ENCODE data around the gene CCDC142.
A peak's percentile ranks its signal among the peaks of the same experiment; 100 is the strongest.
"Not testable (repeated sequence)": the region's sequence is repeated elsewhere in the genome, so short reads cannot be mapped to it uniquely, and the experiment has no call there.

The CCDC142 gene

DNA sequence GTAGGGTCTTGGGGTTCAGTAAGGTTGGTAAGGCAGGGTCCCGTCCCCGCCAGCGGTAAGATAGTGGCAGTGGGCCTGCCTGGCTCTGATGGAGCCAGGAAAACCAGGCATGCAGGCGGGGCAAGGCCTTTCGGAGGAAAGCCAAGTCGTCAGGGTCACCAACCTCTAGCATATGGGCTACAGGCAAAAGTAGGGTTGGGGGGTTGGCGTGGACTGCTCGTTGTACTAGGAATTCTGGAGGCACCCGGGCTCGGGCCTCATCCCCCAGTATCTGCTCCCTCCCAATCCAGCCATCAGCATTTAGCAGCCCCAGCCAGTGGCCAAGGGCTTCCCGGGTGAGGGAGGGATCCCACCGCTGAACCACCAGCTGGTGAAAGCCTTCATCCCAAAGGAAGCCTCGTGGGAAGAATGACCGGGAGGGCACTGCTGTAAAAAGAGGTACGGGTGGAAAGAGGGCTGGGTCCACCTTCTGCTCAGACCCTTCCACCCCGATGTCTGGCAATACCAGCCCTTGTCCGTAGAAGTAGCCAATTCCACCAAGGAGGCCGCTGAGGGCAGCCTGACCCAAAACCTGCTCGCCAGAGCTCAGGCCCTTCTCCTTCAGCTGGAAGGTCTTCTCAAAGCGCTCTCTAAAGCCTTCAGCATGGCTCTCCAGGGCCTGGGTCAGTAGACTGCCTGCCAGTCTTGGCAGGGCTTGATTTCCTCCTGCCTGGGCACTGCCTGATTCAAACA lies 20.6 kb downstream of the CCDC142 start:
- no peak for DNase-seq

DNA sequence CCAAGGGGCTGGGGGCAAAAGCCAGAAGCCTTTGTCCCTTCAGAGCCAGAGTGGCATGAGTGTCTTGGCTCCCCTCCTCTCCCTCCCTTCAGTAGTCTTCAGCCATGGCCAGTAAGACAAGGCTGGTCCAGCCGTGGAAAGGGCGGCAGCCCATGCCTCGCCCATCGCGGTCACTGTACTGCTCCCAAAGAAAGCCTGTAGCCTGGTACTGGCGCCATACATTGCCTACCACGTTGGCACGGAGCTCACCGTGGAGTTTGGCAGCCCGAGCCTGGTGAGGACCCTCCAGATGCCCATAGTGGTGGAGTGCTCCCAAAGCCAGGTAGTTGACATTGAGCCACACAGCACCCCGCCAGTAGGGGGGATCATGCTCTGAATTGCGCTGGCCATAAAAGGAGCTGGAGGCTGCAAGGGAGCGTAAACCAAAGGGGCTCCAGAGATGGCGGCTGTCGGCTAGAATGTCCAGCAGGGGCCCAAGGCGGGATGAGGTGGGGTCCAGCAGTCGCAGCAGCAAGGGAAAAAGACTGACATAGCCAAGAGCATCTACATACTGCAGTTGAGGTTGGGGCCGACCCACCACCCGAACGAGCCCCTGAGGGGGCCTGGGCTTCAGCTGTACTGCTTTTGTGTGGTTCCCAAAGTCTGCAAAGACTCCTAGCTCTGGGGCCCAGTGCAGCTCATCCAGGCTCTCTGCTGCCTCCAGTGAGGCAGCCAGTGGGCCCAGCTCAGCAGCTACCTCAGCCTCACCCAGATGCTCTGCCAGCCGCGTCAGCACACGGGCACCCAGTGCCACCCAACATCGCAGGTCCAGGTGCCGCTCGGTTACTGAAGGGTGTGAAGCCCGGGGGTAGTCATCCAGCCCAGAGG lies 21.4 kb downstream of the CCDC142 start:
- no peak for DNase-seq

DNA sequence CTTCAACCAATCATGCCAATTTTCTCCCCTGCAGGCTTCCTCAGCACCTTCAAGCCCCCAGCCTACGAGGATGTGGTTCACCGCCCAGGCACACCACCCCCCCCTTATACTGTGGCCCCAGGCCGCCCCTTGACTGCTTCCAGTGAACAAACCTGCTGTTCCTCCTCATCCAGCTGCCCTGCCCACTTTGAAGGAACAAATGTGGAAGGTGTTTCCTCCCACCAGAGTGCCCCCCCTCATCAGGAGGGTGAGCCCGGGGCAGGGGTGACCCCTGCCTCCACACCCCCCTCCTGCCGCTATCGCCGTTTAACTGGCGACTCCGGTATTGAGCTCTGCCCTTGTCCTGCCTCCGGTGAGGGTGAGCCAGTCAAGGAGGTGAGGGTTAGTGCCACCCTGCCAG lies 22.6 kb downstream of the CCDC142 start:
- not testable (repeated sequence) for DNase-seq

DNA sequence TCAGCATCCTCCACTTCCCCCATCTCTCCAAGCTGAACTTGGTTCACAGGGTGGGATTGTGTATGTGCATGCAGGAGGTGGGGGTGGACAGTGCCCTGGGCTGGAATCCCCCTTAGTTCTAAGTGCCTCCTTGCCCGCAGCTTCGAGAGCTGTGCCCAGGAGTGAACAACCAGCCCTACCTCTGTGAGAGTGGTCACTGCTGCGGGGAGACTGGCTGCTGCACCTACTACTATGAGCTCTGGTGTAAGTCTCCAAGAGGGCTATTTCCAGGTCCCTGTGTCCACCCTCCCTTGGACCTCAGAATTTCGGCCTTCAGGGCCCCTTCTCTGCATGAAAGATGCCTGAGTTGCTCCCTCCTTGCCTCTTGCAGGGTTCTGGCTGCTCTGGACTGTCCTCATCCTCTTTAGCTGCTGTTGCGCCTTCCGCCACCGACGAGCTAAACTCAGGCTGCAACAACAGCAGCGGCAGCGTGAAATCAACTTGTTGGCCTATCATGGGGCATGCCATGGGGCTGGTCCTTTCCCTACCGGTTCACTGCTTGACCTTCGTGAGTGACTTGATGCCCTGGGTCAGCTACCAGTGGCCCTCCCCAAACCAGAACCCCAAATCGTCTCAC lies 23.2 kb downstream of the CCDC142 start:
- DNase-seq, result not testable (repeated sequence)

DNA sequence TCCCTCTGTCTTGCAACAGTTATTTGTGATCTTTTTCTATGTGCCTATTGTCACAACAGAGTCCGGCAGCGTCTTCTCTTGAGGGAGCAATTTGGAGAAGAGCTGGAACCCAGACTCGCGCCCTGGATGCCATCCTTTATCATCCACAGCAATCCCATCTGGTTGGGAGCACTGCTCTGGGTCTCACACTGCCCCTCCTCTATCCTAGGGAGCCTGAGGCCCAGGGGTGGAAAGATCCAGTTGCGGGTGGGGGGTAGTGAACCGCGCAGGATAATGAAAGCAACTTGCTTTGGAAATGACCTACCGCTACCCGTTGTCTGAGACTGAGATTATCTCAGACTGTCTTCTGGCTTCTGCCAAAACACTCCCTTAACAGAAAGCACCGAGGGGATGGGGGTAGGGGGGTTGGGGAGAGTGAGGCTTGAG lies 23.8 kb downstream of the CCDC142 start:
- DNase-seq, result no peak

DNA sequence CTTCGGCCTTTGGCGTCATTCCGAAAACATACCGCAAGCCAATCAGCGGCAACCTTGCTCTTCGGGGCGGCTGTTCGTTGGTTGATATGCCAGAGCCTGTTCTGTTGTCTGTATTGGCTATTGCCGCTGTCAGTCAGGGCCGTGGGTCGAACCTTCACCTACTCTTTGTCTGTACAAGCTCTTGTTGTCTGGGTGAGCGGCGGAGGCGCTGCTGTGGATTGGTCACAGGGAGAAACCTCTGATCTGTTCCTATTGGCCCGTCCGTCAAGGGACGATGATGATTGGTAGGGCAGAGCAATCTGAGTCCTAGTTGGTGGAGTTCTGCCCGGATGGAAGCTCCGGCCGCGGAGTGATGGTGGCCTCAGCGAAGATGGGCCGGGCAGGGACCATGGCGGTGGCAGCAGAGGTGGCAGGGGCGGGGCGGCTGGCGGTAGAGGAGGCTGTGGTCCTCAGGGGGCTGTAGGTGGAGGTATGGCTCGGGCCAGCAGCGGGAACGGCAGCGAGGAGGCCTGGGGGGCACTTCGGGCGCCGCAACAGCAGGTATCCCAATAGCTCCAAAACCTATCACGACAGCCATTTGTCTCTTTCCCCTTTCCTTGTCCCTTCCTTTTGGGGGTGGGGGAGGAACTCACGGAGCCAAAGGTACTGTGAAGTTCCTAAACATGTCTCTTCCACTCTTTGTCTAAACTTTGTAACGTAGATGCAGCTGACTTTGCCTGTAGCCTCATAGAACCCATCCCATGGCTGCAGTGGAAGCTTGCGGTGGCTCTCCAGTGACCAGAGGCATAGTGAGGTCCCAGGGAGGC lies 24.5 kb downstream of the CCDC142 start, which contains the start of gene WBP1:
TSS of gene WBP1 (plus strand) at position 307 of the 806 bp plus-strand sequence. CDS start at position 472, 165 bp downstream.
- peak; percentile 97 for DNase-seq

DNA sequence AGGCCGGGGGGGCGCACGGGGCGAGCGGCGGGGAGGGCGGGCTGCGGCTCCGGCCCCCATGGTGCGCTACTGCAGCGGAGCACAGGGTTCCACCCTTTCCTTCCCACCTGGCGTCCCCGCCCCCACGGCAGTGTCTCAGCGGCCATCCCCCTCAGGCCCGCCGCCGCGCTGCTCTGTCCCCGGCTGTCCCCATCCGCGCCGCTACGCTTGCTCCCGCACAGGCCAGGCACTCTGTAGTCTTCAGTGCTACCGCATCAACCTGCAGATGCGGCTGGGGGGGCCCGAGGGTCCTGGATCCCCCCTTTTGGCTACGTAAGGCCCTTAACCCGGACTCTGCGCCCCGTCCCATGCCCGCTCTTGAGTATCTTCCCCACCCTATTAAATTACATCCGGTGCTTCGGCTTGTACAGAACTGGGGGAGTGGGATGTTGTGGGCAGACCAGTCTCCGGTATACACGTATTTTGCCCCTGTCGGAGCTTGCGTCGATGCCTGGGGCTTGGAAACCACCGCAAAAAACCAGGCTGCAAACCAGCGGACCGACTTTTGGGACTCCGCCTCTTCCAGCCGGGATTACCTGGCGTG lies 25.2 kb downstream of the CCDC142 start:
- peak; percentile 87 for DNase-seq

DNA sequence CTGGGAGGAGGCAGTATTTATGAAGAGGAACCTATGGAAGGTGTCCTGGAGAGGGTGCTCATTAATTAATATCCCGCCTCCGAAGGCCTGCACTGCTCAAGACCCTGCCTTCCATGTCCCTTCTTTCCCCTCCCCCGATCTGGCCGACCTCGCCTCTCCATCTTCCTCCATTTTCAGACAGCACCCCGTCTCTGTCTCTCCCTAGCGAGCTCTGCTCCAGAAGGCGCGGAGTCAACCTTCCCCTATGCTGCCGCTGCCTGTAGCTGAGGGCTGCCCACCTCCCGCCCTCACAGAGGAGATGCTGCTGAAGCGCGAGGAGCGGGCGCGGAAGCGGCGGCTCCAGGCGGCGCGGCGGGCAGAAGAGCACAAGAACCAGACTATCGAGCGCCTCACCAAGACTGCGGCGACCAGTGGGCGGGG lies 25.7 kb downstream of the CCDC142 start:
- no peak for DNase-seq

DNA sequence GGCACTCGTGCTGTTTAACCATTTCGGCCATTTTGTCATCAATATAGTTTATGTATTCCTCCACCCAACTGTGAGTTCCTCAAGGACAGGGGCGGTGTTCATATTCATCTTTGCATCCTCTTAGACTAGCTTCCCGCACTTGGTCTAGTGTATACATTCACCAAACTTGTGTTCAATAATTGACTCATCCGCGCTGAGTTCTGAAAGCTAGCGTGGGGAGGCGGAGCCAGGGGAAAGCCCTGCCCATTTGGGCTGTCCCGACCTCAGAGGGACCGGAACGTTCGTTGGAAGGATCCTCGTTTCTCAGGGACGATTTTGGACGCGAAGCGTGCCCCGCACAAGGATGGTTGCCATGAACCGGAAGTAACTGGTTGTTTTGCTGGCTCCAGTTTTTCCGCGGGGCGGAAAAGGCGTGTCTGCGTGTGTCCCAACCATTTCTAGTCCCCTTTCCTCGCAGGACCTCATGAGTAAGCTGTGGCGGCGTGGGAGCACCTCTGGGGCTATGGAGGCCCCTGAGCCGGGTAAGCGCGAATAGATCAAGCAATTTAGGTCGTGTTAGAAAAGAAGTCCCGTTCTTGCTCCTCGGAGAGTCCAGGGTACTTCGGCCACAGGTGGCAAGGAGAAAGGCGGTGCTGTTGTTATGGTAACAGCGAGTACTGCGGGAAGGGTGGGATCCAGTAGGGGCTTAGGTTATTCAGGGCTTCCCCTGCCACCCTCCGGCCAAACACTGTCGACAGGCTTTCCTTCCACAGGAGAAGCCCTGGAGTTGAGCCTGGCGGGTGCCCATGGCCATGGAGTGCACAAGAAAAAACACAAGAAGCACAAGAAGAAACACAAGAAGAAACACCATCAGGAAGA lies 27.9 kb downstream of the CCDC142 start, which contains the start of gene INO80B:
TSS of gene INO80B (plus strand) at position 434 of the 858 bp plus-strand sequence. CDS start at position 464, 30 bp downstream.
- peak; percentile 97 for DNase-seq

DNA sequence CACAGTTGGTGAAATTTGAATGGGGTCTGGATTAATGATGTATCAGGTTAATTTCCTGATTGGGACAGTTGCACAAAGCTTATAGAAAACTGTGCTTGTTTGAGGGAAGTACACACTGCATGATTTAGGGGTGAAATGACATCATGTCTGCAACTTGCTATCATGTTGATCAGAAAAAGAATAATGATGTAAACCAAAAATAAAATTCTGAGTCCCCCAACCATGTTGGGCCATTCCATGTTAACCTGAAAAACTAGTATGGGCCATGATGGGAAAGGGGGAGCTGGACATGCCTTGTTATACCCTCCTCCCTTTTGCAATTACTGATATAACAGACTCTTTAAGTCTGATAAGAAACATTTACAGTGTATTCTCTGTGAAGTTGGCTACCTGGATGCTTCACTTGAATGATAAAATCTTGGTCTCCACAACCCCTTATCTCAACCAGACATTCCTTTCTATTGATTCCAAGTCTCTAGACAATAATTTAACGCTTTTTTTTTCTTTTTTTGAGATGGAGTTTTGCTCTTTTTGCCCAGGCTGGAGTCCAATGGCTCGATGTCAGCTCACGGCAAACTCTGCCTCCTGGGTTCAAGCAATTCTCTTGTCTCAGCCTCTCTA lies 32.1 kb downstream of the CCDC142 start:
- no peak for DNase-seq

DNA sequence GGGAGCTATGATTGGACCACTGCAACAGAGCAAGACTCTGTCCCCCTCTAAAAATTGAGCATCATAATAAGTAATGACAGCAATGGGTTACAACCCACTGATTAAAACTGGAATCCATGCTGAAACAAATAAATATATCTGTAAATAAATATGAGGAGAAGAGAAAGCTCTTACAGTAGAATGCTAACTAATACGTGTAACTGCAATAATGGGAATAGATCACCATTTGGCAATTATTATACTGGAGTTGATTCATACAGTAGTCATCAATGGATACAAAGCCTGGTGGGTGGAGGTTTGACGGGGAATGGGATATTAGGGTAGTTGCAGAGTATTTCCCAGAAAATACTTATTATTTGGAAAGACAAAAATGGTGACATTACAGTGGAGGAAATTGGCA lies 34.0 kb downstream of the CCDC142 start:
- no peak for DNase-seq

DNA sequence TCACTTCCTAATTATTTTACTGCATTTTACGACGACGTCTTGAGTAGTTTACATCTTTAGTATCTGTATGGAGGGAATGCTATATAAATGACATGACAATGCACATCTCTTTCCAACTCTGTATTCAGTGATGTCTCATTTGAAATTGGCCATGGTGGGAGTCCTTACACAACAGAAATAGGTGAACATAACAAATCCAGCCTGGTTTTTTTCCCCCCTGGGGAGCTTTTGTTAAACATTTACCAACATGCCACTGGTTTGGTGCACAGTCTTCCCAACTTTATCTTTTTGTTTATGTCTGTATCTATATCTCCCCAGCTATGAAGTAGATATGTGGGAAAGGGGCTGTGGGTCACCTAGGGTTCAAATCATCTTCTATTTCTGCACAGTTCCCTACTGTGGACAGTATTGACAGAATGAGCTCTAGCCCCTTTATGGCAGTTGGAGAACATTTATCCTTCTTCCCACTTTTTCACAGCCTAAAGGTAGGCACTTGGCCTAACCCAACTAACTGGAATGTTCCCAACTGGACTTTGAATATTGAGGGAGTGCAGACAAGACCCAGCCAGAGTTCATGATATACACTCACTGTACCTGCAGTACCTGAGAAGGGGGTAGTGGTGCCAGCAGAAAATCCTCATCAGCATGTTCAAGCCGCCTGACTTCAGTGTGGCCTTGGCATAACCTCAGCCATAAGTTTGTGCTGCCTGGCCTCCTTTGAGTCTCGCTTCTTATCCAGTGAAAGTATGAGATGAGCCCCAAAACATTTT lies 35.4 kb downstream of the CCDC142 start:
- no peak for DNase-seq

DNA sequence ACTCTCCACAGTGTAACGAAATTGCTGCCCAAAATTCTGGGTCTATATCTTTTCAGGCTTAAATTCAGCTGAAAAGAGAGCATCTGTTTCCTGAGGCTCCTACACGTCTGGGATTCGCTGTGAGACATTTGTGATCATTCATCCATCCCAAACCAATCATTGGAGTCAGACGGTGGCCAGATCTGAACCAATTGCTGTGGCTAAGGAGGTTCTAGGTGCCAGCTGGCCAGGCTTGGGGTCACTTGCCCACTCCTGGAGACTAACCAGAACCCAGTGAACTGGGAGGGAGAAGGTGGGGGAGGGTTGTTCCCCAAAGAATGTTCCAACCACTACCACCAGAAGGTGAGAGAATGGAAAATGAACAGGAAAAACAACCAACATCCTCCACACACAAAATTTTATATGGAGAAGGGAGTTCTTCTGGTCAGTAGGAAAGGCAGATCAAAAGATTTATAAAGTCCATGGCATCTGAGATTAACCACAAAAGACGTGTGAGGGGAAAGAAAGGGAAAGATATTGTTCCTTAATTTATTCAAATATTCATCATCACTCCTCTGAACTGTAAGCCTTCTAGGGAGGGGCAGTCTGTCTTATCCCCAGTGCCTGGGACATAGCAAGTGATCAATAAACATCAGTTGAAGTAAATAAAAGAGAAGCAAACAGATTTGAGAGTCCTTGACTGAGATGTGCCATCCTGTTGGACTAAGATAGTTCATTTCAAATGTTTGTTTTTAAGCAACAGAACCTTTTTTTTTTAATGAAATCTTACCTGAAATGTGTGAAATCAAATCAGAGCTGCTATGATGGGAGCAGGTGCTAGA lies 38.1 kb downstream of the CCDC142 start:
- DNase-seq, result no peak

DNA sequence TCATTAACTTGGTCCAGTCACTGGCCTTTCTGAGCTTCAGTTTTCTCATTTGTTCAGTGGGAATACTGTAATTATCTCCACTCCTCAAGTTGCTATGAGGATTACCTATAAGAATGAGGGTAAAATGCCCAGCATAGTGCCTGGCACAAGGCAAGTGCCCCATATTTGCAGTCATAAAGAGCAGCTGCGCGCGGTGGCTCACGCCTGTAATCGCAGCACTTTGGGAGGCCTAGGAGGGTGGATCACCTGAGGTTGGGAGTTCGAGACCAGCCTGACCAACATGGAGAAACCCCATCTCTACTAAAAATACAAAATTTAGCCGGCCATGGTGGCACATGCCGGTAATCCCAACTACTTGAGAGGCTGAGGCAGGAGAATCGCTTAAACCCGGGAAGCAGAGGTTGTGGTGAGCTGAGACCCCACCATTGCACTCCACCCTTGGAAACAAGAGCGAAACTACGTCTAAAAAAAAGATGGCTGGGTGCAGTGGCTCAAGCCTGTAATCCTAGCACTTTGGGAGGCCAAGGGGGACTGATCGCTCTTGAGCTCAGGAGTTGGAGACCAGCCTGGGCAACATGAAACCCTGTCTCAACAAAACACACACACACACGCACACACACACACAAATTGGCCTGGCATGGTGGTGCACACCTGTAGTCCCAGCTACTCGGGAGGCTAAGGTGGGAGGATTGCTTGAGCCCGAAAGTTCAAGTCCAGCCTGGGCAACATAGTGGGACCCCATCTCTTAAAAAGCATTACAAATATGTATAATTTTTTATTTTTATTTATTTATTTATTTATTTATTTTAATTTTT lies 40.1 kb downstream of the CCDC142 start:
- not testable (repeated sequence) for DNase-seq

DNA sequence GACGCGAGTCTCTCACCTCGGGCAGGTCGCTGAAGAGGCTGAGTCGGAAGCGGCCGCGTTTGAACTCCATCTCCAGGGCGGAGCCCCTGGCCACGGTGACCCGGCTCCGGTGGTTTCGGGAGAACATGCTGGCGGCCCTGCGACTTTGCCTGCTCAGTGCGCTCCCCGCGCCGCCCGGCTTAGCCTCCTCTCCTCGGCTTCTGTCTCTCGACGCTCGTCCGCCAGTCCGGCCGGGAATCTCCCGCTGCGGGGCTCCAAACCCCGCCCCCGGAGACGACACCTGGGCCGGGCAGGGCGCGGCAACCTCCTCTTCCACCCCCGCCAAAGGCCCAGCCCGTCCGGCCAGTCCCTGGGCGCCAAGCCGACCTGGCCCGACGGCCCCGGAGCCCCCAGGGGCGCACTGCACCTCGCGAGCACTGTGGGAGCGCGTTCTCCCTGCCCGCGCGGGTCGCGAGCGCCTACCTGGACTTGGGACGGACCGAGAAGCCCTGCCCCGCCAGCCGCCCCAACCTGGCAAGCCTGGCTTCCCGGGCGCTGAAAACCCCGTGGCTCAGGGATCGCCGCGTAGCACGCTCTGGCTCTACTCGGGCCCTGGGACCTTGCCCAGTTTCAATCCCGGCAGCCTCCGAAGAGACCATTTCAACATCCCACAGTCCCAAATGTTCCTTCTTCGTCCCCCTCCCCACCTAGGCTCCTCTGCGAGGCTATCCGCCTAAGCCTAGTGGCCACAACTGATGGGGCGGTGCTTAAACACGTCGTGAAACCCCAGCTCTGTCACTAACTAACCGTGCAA lies 40.9 kb downstream of the CCDC142 start, which contains the start of gene RTKN:
TSS of gene RTKN (minus strand) at position 248 of the 793 bp plus-strand sequence. CDS start at position 127, 121 bp downstream.
- no peak for DNase-seq

DNA sequence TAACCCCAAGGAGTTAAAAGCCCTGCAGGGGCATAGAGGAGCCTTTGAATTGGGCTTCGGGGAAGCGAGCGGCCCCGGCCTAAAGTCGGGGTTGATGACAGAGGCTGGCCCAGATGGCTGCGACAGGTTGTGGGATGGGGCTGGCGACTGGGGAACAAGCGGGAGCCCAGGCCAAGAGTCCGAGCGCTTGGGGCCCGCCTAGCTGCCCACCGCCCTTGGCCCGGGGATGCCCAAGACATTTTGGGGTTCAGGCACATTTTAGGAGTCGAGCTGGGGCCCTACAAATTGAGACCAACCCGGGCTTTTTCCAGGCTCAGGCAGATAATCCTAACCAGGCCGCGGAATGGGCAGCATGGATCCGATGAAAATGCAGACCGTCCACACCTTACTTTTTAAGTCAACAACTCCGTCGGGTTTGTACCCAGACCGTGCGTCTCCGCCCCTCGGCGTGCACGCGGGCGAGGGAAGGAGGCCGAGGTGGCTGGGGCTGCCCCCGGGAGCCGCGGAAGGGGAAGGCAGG lies 41.6 kb downstream of the CCDC142 start:
- no peak for DNase-seq
